NCI-H748 (cell line): ENCODE measurements around the gene PRSS12.
"Not testable (repeated sequence)": the region's sequence is repeated elsewhere in the genome, so short reads cannot be mapped to it uniquely, and the experiment has no call there.

Source experiments
- DNase-seq: peaks from one replicate; lab custom pipeline; 2025; ENCODE audit not compliant: unreplicated experiment; lab: John Stamatoyannopoulos, UW

The PRSS12 gene

GRCh38 chr4:118352843-118353533 lies at the start of gene PRSS12:
TSS of gene PRSS12 (minus strand) at chr4:118353003. CDS start at chr4:118352720, 283 bp downstream.
- DNase-seq, result peak; percentile 79

GRCh38 chr4:118400356-118400755 lies 47.6 kb upstream of the PRSS12 start:
- DNase-seq, result no peak

GRCh38 chr4:118399883-118400282 lies 47.1 kb upstream of the PRSS12 start:
- DNase-seq, result peak; percentile 53

- DNase-seq, result no peak
These were observed 45.7 kb upstream of the PRSS12 start for GRCh38 chr4:118398226-118399090.

- no peak for DNase-seq
These were observed 44.8 kb upstream of the PRSS12 start for GRCh38 chr4:118397623-118397979.

- no peak for DNase-seq
These were observed 44.2 kb upstream of the PRSS12 start for GRCh38 chr4:118396881-118397622.

- DNase-seq, result no peak
These were observed 42.3 kb upstream of the PRSS12 start for GRCh38 chr4:118395057-118395644.

GRCh38 chr4:118392509-118392908 lies 39.7 kb upstream of the PRSS12 start:
- DNase-seq, result not testable (repeated sequence)

GRCh38 chr4:118390121-118390520 lies 37.3 kb upstream of the PRSS12 start:
- DNase-seq, result no peak

- no peak for DNase-seq
These were observed 36.9 kb upstream of the PRSS12 start for GRCh38 chr4:118389721-118390120.

GRCh38 chr4:118388606-118389005 lies 35.8 kb upstream of the PRSS12 start:
- DNase-seq, result no peak

GRCh38 chr4:118381902-118382301 lies 29.1 kb upstream of the PRSS12 start:
- no peak for DNase-seq

GRCh38 chr4:118373614-118374255 lies 20.9 kb upstream of the PRSS12 start:
- DNase-seq, result no peak

- DNase-seq, result no peak
These were observed 19.4 kb upstream of the PRSS12 start for GRCh38 chr4:118372251-118372650.

- DNase-seq, result no peak
These were observed 16.4 kb upstream of the PRSS12 start for GRCh38 chr4:118369231-118369630.

GRCh38 chr4:118367872-118368271 lies 15.1 kb upstream of the PRSS12 start:
- peak; percentile 35 for DNase-seq

- DNase-seq, result no peak
These were observed 14.6 kb upstream of the PRSS12 start for GRCh38 chr4:118367361-118367760.

- DNase-seq, result no peak
These were observed 10.4 kb upstream of the PRSS12 start for GRCh38 chr4:118363166-118363565.

GRCh38 chr4:118361192-118361591 lies 8.4 kb upstream of the PRSS12 start:
- no peak for DNase-seq

- DNase-seq, result no peak
These were observed 7.3 kb upstream of the PRSS12 start for GRCh38 chr4:118360106-118360505.

- no peak for DNase-seq
These were observed 4.8 kb upstream of the PRSS12 start for GRCh38 chr4:118357601-118358000.
